Natural killer cell (primary cell): ENCODE data around the gene CNDP2. TPM values are rescaled to one million over a fixed set of nuclear protein-coding genes. Genes with fewer than 3 reads are reported as not detected.

ENCODE experiments used
- ATAC-seq, 3 donors: fragments of 150-1000 bp in 2 of 3; fragments of 200-7000 bp in 1 of 3; cut with Tn5 transposase; 1 replicate in 1 of 3; 2 replicates in 2 of 3; pipeline ENCODE4 v1.10.0; 2021; ENCODE audit warnings: mild to moderate bottlenecking in 2 of 3, moderate library complexity in 2 of 3
- DNase-seq, 2 donors: peaks; one replicate each; pipeline versions ENCODE4 v3.0.0 to v3.0.0-alpha.2; 2013 to 2021; ENCODE audit warnings: mixed read lengths in 1 of 2
- H3K27ac ChIP-seq: one replicate; pipeline ENCODE4 v1.5.1; 2013; ENCODE audit warnings: mild to moderate bottlenecking, low read length
- H3K27me3 ChIP-seq: one replicate; pipeline ENCODE4 v1.6.1; 2013; ENCODE audit warnings: low read length; ENCODE audit not compliant: control insufficient read depth, insufficient read depth
- H3K36me3 ChIP-seq: one replicate; pipeline ENCODE4 v1.6.1; 2013; ENCODE audit warnings: low read length; ENCODE audit not compliant: control insufficient read depth, insufficient read depth
- H3K4me1 ChIP-seq: one replicate; pipeline ENCODE4 v1.6.1; 2013; ENCODE audit warnings: low read length; ENCODE audit not compliant: control insufficient read depth, insufficient read depth
- H3K4me3 ChIP-seq: one replicate; pipeline ENCODE4 v1.5.1; 2013; ENCODE audit warnings: low read length
- H3K9me3 ChIP-seq: one replicate; pipeline ENCODE4 v1.6.1; 2013; ENCODE audit warnings: low read length; ENCODE audit not compliant: control insufficient read depth, insufficient read depth
- H3K27ac Mint-ChIP-seq, 2 donors: one replicate each; pipeline ENCODE4 v1.8.0; 2022; ENCODE audit warnings: mild to moderate bottlenecking in 2 of 2, mixed read lengths in 2 of 2, moderate library complexity in 1 of 2
- H3K27me3 Mint-ChIP-seq, 2 donors: one replicate each; pipeline ENCODE4 v1.8.0; 2022; ENCODE audit warnings: low read depth in 2 of 2, mixed read lengths in 2 of 2
- H3K36me3 Mint-ChIP-seq: one replicate; pipeline ENCODE4 v1.8.0; 2022; ENCODE audit warnings: mixed read lengths
- H3K4me1 Mint-ChIP-seq, 2 donors: one replicate each; pipeline ENCODE4 v1.8.0; 2022; ENCODE audit warnings: mixed read lengths in 2 of 2
- H3K4me3 Mint-ChIP-seq: one replicate; pipeline ENCODE4 v1.8.0; 2022; ENCODE audit warnings: mild to moderate bottlenecking, moderate library complexity, mixed read lengths
- H3K9me3 Mint-ChIP-seq, 2 donors: one replicate each; pipeline ENCODE4 v1.8.0; 2022; ENCODE audit warnings: mixed read lengths in 2 of 2
- WGBS: methylation state at CpG from one replicate; pipeline ENCODE4 v1.1.7; 2013; ENCODE audit warnings: missing lambda C conversion rate; ENCODE audit not compliant: insufficient coverage; 5-methylcytosine and 5-hydroxymethylcytosine counted together
- intact Hi-C: fragments of 100-400 bp; cut with micrococcal nuclease; formaldehyde crosslinking; loops from one replicate; pipeline ENCODE4 v1.14.2; 2022
- total RNA-seq, 4 donors: library from RNA; stranded (reverse); fragments of 120-200 nt in 1 of 4; gene quantifications; one replicate each; pipeline versions ENCODE4 v1.2.3 to v1.2.4, GENCODE V29; 2013 to 2022
- TF ChIP-seq, protein P1 (sequence below): fragments of 200-600 bp; IDR thresholded peaks from one replicate; pipeline ENCODE4 v1.8.0; 2022; ENCODE audit warnings: antibody characterized with exemption

Gene CNDP2
- total RNA-seq = 100 to 1,000 TPM; 147 to 167 (median 153) TPM
- 92.7 TPM for total RNA-seq (2013)

DNA sequence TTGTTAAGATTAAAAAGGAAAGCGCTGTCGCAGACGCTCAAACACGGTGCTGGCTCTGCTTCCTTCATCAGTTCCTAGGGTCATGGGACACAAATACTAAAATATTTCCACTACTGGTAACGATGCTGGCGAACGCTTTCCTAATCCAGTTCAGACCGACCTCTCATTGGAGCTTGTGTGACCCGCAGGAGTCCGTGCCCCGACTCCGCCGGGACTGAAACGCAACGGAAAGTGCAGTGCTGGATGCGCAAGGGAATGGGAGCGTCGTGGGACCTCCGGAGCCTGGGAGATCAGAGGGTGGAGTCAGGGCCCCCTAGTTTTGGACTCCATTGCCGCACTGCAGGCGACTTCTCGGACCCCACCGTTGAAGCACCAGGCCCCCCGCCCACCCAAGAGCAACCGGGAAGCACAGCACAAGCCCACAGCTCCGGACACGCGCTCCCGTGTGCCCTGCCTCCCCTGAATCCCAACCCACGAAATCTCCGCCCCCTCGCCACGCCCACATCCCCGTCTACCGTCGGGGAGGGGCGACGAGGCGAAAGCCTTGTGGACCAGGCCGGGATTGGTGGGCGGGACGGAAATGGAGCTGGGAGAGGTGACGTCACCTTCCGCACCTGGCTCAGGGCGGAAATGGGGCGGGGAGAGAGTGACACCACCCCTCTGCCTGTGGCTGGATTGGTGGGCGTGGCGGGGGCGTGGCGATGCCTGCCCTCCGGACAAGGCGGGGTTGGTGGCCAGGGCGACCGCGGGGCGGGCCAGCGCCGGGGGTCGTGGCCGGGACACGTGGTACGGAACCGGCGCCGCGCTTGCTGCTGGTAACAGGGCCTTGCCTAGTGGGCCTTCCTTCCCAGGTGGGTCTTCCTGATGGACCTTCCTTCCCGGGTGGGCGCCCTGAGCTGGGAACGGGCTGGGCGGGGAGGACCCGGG lies at the start of gene CNDP2:
CNDP2 (plus strand) TSS at position 783 of the 927 bp plus-strand sequence. CDS start 3,611 bp downstream, outside the sequence.
- TF ChIP-seq, protein P1, sequence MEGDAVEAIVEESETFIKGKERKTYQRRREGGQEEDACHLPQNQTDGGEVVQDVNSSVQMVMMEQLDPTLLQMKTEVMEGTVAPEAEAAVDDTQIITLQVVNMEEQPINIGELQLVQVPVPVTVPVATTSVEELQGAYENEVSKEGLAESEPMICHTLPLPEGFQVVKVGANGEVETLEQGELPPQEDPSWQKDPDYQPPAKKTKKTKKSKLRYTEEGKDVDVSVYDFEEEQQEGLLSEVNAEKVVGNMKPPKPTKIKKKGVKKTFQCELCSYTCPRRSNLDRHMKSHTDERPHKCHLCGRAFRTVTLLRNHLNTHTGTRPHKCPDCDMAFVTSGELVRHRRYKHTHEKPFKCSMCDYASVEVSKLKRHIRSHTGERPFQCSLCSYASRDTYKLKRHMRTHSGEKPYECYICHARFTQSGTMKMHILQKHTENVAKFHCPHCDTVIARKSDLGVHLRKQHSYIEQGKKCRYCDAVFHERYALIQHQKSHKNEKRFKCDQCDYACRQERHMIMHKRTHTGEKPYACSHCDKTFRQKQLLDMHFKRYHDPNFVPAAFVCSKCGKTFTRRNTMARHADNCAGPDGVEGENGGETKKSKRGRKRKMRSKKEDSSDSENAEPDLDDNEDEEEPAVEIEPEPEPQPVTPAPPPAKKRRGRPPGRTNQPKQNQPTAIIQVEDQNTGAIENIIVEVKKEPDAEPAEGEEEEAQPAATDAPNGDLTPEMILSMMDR = no peak
- intact Hi-C loops = loop anchor here (2.0 to 5.0 kb wide), 2 partner anchors 203 to 1996 kb away; no protein-coding TSS in a partner anchor
- ATAC-seq (peak; percentile 73 to 91 (median 82)), DNase-seq (peak; percentile 95 to 99)
- Histone ChIP-seq H3K4me1 (peaks cover 40% of the 10 kb centered on the region), H3K27ac (peak within 1 kb of the TSS; percentile 81), H3K36me3 (no peaks in the 10 kb centered on the region), H3K4me3 (peak within 1 kb of the TSS; percentile 56), H3K27me3 (no peaks in the 10 kb centered on the region), H3K9me3 (no peaks in the 10 kb centered on the region)
- WGBS = under 1% methylated on average over 69 of the region's 71 CpGs
- H3K27me3 Mint-ChIP-seq = no peaks in the 10 kb centered on the region
- H3K4me3 Mint-ChIP-seq = peak within 1 kb of the TSS; percentile 95
- H3K9me3 Mint-ChIP-seq = no peaks in the 10 kb centered on the region
- H3K27ac Mint-ChIP-seq = peak within 1 kb of the TSS; percentile 96 to 98
- peaks cover 42 to 44% of the 10 kb centered on the region in 2 donors for H3K4me1 Mint-ChIP-seq
- no peaks in the 10 kb centered on the region for H3K36me3 Mint-ChIP-seq

DNA sequence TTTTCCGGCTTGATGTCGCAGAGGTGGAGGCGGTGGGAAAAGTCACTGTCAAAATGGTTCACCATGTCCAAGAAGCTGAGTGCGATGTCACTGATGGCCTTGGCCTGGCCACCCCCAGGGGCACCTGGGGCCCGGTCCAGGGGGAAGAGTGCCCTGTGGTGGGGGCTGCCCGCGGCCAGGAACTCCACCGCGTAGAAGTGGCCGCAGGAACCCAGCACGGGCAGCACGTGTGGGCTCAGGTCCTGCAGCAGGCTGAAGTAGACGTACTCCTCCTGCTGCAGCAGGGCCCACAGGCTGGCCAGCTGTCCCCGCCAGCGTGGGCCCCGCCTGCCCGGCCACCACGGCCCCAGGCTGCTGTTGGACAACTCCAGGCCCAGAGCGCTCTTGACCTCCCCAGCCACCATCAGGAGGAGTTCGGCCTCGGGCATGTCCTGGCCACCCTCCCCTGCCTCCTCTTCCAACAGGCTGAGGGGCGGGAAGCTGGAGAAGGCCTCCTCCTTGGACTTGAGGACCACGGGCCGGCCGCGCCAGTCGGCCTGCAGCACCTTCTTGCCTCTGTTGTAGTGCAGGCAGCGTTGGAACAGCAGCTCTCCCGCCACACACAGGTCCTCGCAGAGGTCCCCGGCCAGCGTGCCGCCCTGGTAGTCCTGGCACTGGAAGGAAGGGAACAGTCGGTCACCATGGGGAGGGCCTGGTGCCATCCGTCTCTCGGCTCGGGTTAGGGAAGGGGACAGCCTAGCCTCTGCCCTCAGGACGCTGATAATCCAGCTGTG lies 49.3 kb upstream of the CNDP2 start:
- H3K27me3 ChIP-seq = no peaks in the 10 kb centered on the region
- no peak for DNase-seq
- no peak overlapping the region for H3K4me3 Mint-ChIP-seq
- 93% methylated on average over 38 of the region's 38 CpGs for WGBS
- H3K4me1 Mint-ChIP-seq = no peaks in the 10 kb centered on the region
- no peaks in the 10 kb centered on the region for H3K4me1 ChIP-seq
- no peaks in the 10 kb centered on the region for H3K36me3 ChIP-seq
- intact Hi-C loops = no loop called here
- TF ChIP-seq, protein P1 = no peak
- ATAC-seq = no peak
- peaks cover 5 to 18% of the 10 kb centered on the region in 2 donors for H3K27me3 Mint-ChIP-seq
- H3K27ac ChIP-seq = no peak overlapping the region
- H3K9me3 Mint-ChIP-seq = no peaks in the 10 kb centered on the region
- H3K4me3 ChIP-seq = no peak overlapping the region
- H3K36me3 Mint-ChIP-seq = no peaks in the 10 kb centered on the region
- H3K27ac Mint-ChIP-seq = no peak overlapping the region
- H3K9me3 ChIP-seq = no peaks in the 10 kb centered on the region

DNA sequence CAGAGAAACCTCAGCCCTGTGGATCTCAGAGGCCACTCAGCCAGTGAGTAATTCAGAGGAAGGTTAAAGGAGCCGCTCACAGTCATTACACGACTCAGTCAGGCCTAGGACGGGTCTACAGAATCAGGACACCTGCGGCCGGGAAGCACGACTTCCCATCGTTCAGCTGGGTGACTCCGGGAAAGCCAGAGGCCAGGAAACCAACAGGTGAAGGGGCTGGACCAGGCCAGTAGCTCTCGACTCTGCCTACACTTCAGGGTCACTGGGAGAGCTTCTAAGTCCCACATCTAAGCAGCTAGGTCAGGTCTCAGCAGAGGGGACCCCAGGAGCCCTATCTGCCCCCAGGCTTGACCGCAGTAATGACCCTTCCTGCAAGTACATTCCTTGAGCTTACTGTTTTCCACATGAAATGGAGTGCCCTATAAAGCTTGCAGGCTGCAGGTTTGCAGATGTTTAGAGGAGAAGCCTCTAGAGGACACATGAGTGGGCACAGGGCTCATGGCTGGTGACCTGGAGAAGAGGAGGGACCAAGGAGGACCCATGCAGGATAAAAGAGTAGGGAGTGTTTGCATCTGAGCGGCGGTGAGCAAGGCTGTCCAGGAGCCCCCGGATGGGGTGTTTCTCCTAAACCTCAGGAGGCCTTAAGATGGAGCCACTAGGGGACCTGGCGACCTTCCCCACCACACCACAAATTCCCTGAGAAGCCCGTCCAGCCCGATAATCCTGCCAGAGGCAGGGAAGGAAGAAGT lies 48.6 kb upstream of the CNDP2 start:
- Histone ChIP-seq H3K9me3 (no peaks in the 10 kb centered on the region), H3K4me3 (no peak overlapping the region), H3K27ac (no peak overlapping the region), H3K36me3 (no peaks in the 10 kb centered on the region), H3K4me1 (no peaks in the 10 kb centered on the region), H3K27me3 (no peaks in the 10 kb centered on the region)
- H3K36me3 Mint-ChIP-seq = no peaks in the 10 kb centered on the region
- H3K27ac Mint-ChIP-seq = no peak overlapping the region
- TF ChIP-seq, protein P1 = no peak
- no peaks in the 10 kb centered on the region for H3K9me3 Mint-ChIP-seq
- no peak for ATAC-seq
- DNase-seq = no peak
- no peak overlapping the region for H3K4me3 Mint-ChIP-seq
- intact Hi-C loops = no loop called here
- 87% methylated on average over 12 of the region's 16 CpGs for WGBS
- H3K27me3 Mint-ChIP-seq = peaks cover 5 to 24% of the 10 kb centered on the region in 2 donors
- H3K4me1 Mint-ChIP-seq = no peaks in the 10 kb centered on the region
